ENCODE results near the gene GHRH. TPM values are rescaled to one million over a fixed set of nuclear protein-coding genes. Genes with fewer than 3 reads are reported as not detected.

The GHRH gene
- total RNA-seq, 2 experiments from 2014 or later: not detected

GRCh38 chr20:37237656-37238055 is 24.0 kb downstream of the GHRH start:
- DNase-seq: no peak
- peaks cover 94% of the 10 kb centered on the region for H3K36me3 Mint-ChIP-seq (ENCODE audit: low read depth)

GRCh38 chr20:37236462-37236861 is 25.2 kb downstream of the GHRH start:
- peaks cover 99% of the 10 kb centered on the region for H3K36me3 ChIP-seq (ENCODE audit: insufficient read depth, low read length)
- Mint-ChIP-seq H3K27ac (no peak overlapping the region), H3K9me3 (no peaks in the 10 kb centered on the region), H3K4me3 (no peak overlapping the region), H3K27me3 (no peaks in the 10 kb centered on the region), H3K4me1 (ENCODE audit: low read depth) (no peaks in the 10 kb centered on the region), H3K36me3 (ENCODE audit: low read depth) (peaks cover 95% of the 10 kb centered on the region)
- H3K9me3 ChIP-seq (ENCODE audit: control insufficient read depth in 1 of 2, insufficient read depth in 1 of 2, low read length in 2 of 2): no peaks in the 10 kb centered on the region
- H3K27ac ChIP-seq (ENCODE audit: low read depth in 1 of 2, low read length in 2 of 2): no peak overlapping the region
- no peak overlapping the region for H3K4me3 ChIP-seq (ENCODE audit: low read length)
- ChIA-PET CTCF (no interaction called here), POLR2A (no interaction called here)
- ATAC-seq (ENCODE audit: poor library complexity): no peak
- no peaks in the 10 kb centered on the region for H3K27me3 ChIP-seq (ENCODE audit: control insufficient read depth in 1 of 2, insufficient read depth in 2 of 2, low read length in 2 of 2)
- TF ChIP-seq, protein P1, sequence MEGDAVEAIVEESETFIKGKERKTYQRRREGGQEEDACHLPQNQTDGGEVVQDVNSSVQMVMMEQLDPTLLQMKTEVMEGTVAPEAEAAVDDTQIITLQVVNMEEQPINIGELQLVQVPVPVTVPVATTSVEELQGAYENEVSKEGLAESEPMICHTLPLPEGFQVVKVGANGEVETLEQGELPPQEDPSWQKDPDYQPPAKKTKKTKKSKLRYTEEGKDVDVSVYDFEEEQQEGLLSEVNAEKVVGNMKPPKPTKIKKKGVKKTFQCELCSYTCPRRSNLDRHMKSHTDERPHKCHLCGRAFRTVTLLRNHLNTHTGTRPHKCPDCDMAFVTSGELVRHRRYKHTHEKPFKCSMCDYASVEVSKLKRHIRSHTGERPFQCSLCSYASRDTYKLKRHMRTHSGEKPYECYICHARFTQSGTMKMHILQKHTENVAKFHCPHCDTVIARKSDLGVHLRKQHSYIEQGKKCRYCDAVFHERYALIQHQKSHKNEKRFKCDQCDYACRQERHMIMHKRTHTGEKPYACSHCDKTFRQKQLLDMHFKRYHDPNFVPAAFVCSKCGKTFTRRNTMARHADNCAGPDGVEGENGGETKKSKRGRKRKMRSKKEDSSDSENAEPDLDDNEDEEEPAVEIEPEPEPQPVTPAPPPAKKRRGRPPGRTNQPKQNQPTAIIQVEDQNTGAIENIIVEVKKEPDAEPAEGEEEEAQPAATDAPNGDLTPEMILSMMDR (IDR thresholded peaks at IDR 0.05): no peak
- no peak for DNase-seq
- no peaks in the 10 kb centered on the region for H3K4me1 ChIP-seq (ENCODE audit: insufficient read depth, low read length)
- intact Hi-C loops (cut with DNase I, micrococcal nuclease): no loop called here

More at GRCh38 chr20:37237656-37238055, 24.0 kb downstream of the GHRH start:
- Mint-ChIP-seq H3K27me3 (no peaks in the 10 kb centered on the region), H3K9me3 (no peaks in the 10 kb centered on the region), H3K4me3 (no peak overlapping the region), H3K4me1 (ENCODE audit: low read depth) (no peaks in the 10 kb centered on the region), H3K27ac (no peak overlapping the region)
- TF ChIP-seq, protein P1 (IDR thresholded peaks at IDR 0.05): no peak
- H3K27me3 ChIP-seq (ENCODE audit: control insufficient read depth in 1 of 2, insufficient read depth in 2 of 2, low read length in 2 of 2): no peaks in the 10 kb centered on the region
- POLR2A ChIA-PET: no interaction called here
- no peak overlapping the region for H3K4me3 ChIP-seq (ENCODE audit: low read length)
- H3K9me3 ChIP-seq (ENCODE audit: control insufficient read depth in 1 of 2, insufficient read depth in 1 of 2, low read length in 2 of 2): no peaks in the 10 kb centered on the region
- no peaks in the 10 kb centered on the region for H3K4me1 ChIP-seq (ENCODE audit: insufficient read depth, low read length)
- CTCF ChIA-PET: no interaction called here
- intact Hi-C loops (cut with DNase I, micrococcal nuclease): no loop called here
- H3K36me3 ChIP-seq (ENCODE audit: insufficient read depth, low read length): peaks cover 99% of the 10 kb centered on the region
- H3K27ac ChIP-seq (ENCODE audit: low read depth in 1 of 2, low read length in 2 of 2): no peak overlapping the region
- ATAC-seq (ENCODE audit: poor library complexity): no peak

GRCh38 chr20:37235065-37235464 is 26.5 kb downstream of the GHRH start:
- Mint-ChIP-seq H3K9me3 (no peaks in the 10 kb centered on the region), H3K4me1 (ENCODE audit: low read depth) (no peaks in the 10 kb centered on the region), H3K27ac (no peak overlapping the region), H3K27me3 (no peaks in the 10 kb centered on the region), H3K36me3 (ENCODE audit: low read depth) (peaks cover 95% of the 10 kb centered on the region), H3K4me3 (no peak overlapping the region)
- no peak overlapping the region for H3K4me3 ChIP-seq (ENCODE audit: low read length)
- no peaks in the 10 kb centered on the region for H3K9me3 ChIP-seq (ENCODE audit: control insufficient read depth in 1 of 2, insufficient read depth in 1 of 2, low read length in 2 of 2)
- intact Hi-C loops (cut with DNase I, micrococcal nuclease): no loop called here
- TF ChIP-seq, protein P1 (IDR thresholded peaks at IDR 0.05): no peak
- H3K27me3 ChIP-seq (ENCODE audit: control insufficient read depth in 1 of 2, insufficient read depth in 2 of 2, low read length in 2 of 2): no peaks in the 10 kb centered on the region
- no peaks in the 10 kb centered on the region for H3K4me1 ChIP-seq (ENCODE audit: insufficient read depth, low read length)
- DNase-seq: no peak
- ATAC-seq (ENCODE audit: poor library complexity): no peak
- POLR2A ChIA-PET: interaction anchor here (0.5 kb wide), 1 partner anchor 284 kb away, joined by 3 read pairs; no protein-coding TSS in a partner anchor
- CTCF ChIA-PET: interaction anchor here (0.6 kb wide), 1 partner anchor 95 kb away, joined by 3 read pairs; no protein-coding TSS in a partner anchor
- peaks cover 99% of the 10 kb centered on the region for H3K36me3 ChIP-seq (ENCODE audit: insufficient read depth, low read length)
- H3K27ac ChIP-seq (ENCODE audit: low read depth in 1 of 2, low read length in 2 of 2): no peak overlapping the region

All from CD4-positive, alpha-beta T cell (primary cell).